HEK293 (cell line): ENCODE measurements around the gene CHST7.

Experiments used
- CTCF ChIA-PET: fragments of 350-600 bp; formaldehyde crosslinking; extraction: SDS; loops from one replicate; lab custom pipeline; 2021; ENCODE audit warnings: antibody characterized with exemption; lab: Yijun Ruan, JAX
- POLR2A ChIA-PET: fragments of 300-600 bp; formaldehyde crosslinking; extraction: SDS; loops from one replicate; lab custom pipeline; 2020; ENCODE audit warnings: antibody characterized with exemption, inconsistent platforms; lab: Yijun Ruan, JAX
- H3K27ac ChIP-seq: fragments of 200-500 bp; sonication (Bioruptor generic); 2 replicates; pipeline ENCODE4 v1.5.1; 2014; ENCODE audit warnings: low read depth, low read length, control low read depth, inconsistent platforms; ENCODE audit errors: extremely low read depth
- H3K36me3 ChIP-seq, 2 experiments: fragments of 200-500 bp in 1 of 2; sonication (Bioruptor generic) in 1 of 2; 1 replicate in 1 of 2; 2 replicates in 1 of 2; pipeline ENCODE4 v1.5.1; 2014 to 2017; ENCODE audit warnings: inconsistent platforms in 2 of 2, low read length in 2 of 2; ENCODE audit not compliant: control insufficient read depth in 2 of 2, insufficient read depth in 1 of 2
- H3K4me1 ChIP-seq: fragments of 200-500 bp; sonication (Bioruptor generic); 2 replicates; pipeline ENCODE4 v1.5.1; 2014; ENCODE audit warnings: mild to moderate bottlenecking, low read length, inconsistent platforms; ENCODE audit not compliant: control insufficient read depth, insufficient read depth
- H3K4me3 ChIP-seq: 2 replicates; pipeline ENCODE4 v1.5.1; 2011; ENCODE audit warnings: low read depth, mild to moderate bottlenecking, control low read depth, low read length, moderate library complexity
- H3K9me3 ChIP-seq: fragments of 200-500 bp; sonication (Bioruptor generic); 2 replicates; pipeline ENCODE4 v1.5.1; 2014; ENCODE audit warnings: low read depth, low read length, inconsistent platforms; ENCODE audit not compliant: control insufficient read depth, insufficient read depth
- KLF16 ChIP-seq: fragments of 450-650 bp; formaldehyde crosslinking; IDR thresholded peaks from 2 replicates; pipeline ENCODE4 v1.5.1; 2017; ENCODE audit warnings: missing biosample characterization, missing genetic modification characterization
- KLF7 ChIP-seq: fragments of 450-650 bp; formaldehyde crosslinking; IDR thresholded peaks from 2 replicates; pipeline ENCODE4 v1.5.1; 2016; ENCODE audit warnings: missing biosample characterization, missing genetic modification characterization, borderline replicate concordance
- PRDM2 ChIP-seq: fragments of 450-650 bp; formaldehyde crosslinking; IDR thresholded peaks from 2 replicates; pipeline ENCODE4 v1.5.1; 2016; ENCODE audit warnings: missing biosample characterization, missing genetic modification characterization, borderline replicate concordance
- ZBTB17 ChIP-seq: fragments of 450-650 bp; formaldehyde crosslinking; IDR thresholded peaks from 2 replicates; pipeline ENCODE4 v1.5.1; 2016; ENCODE audit warnings: missing biosample characterization, missing genetic modification characterization
- ZFP3 ChIP-seq: fragments of 450-650 bp; formaldehyde crosslinking; IDR thresholded peaks from 2 replicates; pipeline ENCODE4 v1.5.1; 2016; ENCODE audit warnings: low read depth, missing biosample characterization, missing genetic modification characterization
- ZIC2 ChIP-seq: fragments of 450-650 bp; formaldehyde crosslinking; IDR thresholded peaks from 2 replicates; pipeline ENCODE4 v1.5.1; 2016; ENCODE audit warnings: missing biosample characterization, missing genetic modification characterization
- ZNF157 ChIP-seq: fragments of 450-650 bp; formaldehyde crosslinking; IDR thresholded peaks from 2 replicates; pipeline ENCODE4 v1.5.1; 2016; ENCODE audit warnings: missing biosample characterization, missing genetic modification characterization
- ZNF274 ChIP-seq, 2 experiments: fragments of 200-500 bp in 1 of 2; fragments of 450-650 bp in 1 of 2; sonication (Bioruptor generic) in 1 of 2; formaldehyde crosslinking in 1 of 2; IDR thresholded peaks; 2 replicates each; pipeline versions ENCODE4 v1.5.1 to v1.6.1; 2014 to 2016; ENCODE audit warnings: borderline replicate concordance in 1 of 2, inconsistent platforms in 1 of 2, low read length in 1 of 2, missing biosample characterization in 1 of 2, missing genetic modification characterization in 1 of 2
- ZNF366 ChIP-seq: fragments of 450-650 bp; formaldehyde crosslinking; conservative IDR thresholded peaks from 2 replicates; pipeline ENCODE4 v1.5.1; 2016; ENCODE audit warnings: missing biosample characterization, missing genetic modification characterization
- ZNF394 ChIP-seq: fragments of 450-650 bp; formaldehyde crosslinking; IDR thresholded peaks from 2 replicates; pipeline ENCODE4 v1.5.1; 2016; ENCODE audit warnings: missing biosample characterization, missing genetic modification characterization, mild to moderate bottlenecking, moderate library complexity, borderline replicate concordance
- ZNF529 ChIP-seq: fragments of 450-650 bp; formaldehyde crosslinking; IDR thresholded peaks from 2 replicates; pipeline ENCODE4 v1.5.1; 2017; ENCODE audit warnings: missing genetic modification characterization, missing biosample characterization; ENCODE audit not compliant: insufficient replicate concordance
- ZNF561 ChIP-seq: fragments of 450-650 bp; IDR thresholded peaks from 2 replicates; pipeline ENCODE4 v1.5.1; 2018; ENCODE audit warnings: missing biosample characterization, missing genetic modification characterization, borderline replicate concordance
- ZNF629 ChIP-seq: fragments of 450-650 bp; formaldehyde crosslinking; IDR thresholded peaks from 2 replicates; pipeline ENCODE4 v1.5.1; 2017; ENCODE audit warnings: missing biosample characterization, missing genetic modification characterization
- ZNF645 ChIP-seq: fragments of 450-650 bp; formaldehyde crosslinking; IDR thresholded peaks from 2 replicates; pipeline ENCODE4; 2016; ENCODE audit warnings: missing biosample characterization, missing genetic modification characterization
- ZNF660 ChIP-seq: fragments of 450-650 bp; IDR thresholded peaks from 2 replicates; pipeline ENCODE4 v1.5.1; 2018; ENCODE audit warnings: missing biosample characterization, mild to moderate bottlenecking, missing genetic modification characterization
- ZNF677 ChIP-seq: fragments of 450-650 bp; IDR thresholded peaks from 2 replicates; pipeline ENCODE4 v1.5.0; 2018; ENCODE audit warnings: missing biosample characterization, mild to moderate bottlenecking, missing genetic modification characterization, moderate library complexity
- ZNF843 ChIP-seq: fragments of 450-650 bp; formaldehyde crosslinking; IDR thresholded peaks from 2 replicates; pipeline ENCODE4 v1.5.1; 2016; ENCODE audit warnings: missing biosample characterization, missing genetic modification characterization
- ZSCAN23 ChIP-seq: fragments of 450-650 bp; formaldehyde crosslinking; IDR thresholded peaks from 2 replicates; pipeline ENCODE4 v1.5.1; 2016; ENCODE audit warnings: missing biosample characterization, missing genetic modification characterization
- TF ChIP-seq, protein P1 (sequence below): fragments of 450-650 bp; formaldehyde crosslinking; IDR thresholded peaks from 2 replicates; pipeline ENCODE4 v1.5.1; 2016; ENCODE audit warnings: missing biosample characterization, missing genetic modification characterization
- TF ChIP-seq, protein P2 (sequence below): fragments of 450-650 bp; formaldehyde crosslinking; IDR thresholded peaks from 2 replicates; pipeline ENCODE4 v1.5.1; 2016; ENCODE audit warnings: missing biosample characterization, missing genetic modification characterization
- TF ChIP-seq, protein P3 (sequence below): fragments of 450-650 bp; formaldehyde crosslinking; IDR thresholded peaks from 2 replicates; pipeline ENCODE4 v1.5.1; 2016; ENCODE audit warnings: missing biosample characterization, missing genetic modification characterization, low read depth

The CHST7 gene

GRCh38 chrX:46545111-46546005, 28.2 kb upstream of the CHST7 start, which contains the start of gene ZNF674:
Gene ZNF674 (minus strand): TSS chrX:46545421. CDS start chrX:46542087, 3,334 bp downstream.
- ChIA-PET POLR2A (no interaction called here), CTCF (no interaction called here)
- Histone ChIP-seq H3K4me3 (peak within 1 kb of the TSS; percentile 76), H3K27ac (peak within 1 kb of the TSS; percentile 86), H3K36me3 (peaks cover 15 to 29% of the 10 kb centered on the region in 2 experiments; a peak in 2 of 3 replicates), H3K9me3 (no peaks in the 10 kb centered on the region), H3K4me1 (no peaks in the 10 kb centered on the region)
- TF ChIP-seq ZBTB17 (tag by site-specific recombination) (peak; percentile 69), ZNF366 (tag by site-specific recombination) (peak; percentile 92), ZNF274 (IDR thresholded peaks at IDR 0.05; ENCODE audit: low read length) (no peak), ZNF274 (tag by site-specific recombination; IDR thresholded peaks at IDR 0.05; ENCODE audit: borderline replicate concordance) (no peak), KLF16 (tag by site-specific recombination) (peak; percentile 84), ZSCAN23 (tag by site-specific recombination) (no peak), ZNF677 (no peak), ZNF561 (tag by site-specific recombination) (no peak), ZNF529 (tag by site-specific recombination) (no peak), ZNF157 (tag by site-specific recombination) (no peak), ZNF629 (peak; percentile 93), ZNF843 (peak; percentile 71), ZFP3 (tag by site-specific recombination) (no peak), ZNF394 (tag by site-specific recombination) (no peak; the same call in 1 of the 2 replicates), ZIC2 (tag by site-specific recombination) (peak; percentile 70), PRDM2 (tag by site-specific recombination) (no peak), ZNF645 (tag by site-specific recombination) (0 out of 2 replicates have a peak, but pooled peaks have one; percentile 24), KLF7 (tag by site-specific recombination) (peak; percentile 66; the same call in 1 of the 2 replicates), ZNF660 (tag by site-specific recombination) (no peak; the same call in 1 of the 2 replicates)
- TF ChIP-seq, protein P1, sequence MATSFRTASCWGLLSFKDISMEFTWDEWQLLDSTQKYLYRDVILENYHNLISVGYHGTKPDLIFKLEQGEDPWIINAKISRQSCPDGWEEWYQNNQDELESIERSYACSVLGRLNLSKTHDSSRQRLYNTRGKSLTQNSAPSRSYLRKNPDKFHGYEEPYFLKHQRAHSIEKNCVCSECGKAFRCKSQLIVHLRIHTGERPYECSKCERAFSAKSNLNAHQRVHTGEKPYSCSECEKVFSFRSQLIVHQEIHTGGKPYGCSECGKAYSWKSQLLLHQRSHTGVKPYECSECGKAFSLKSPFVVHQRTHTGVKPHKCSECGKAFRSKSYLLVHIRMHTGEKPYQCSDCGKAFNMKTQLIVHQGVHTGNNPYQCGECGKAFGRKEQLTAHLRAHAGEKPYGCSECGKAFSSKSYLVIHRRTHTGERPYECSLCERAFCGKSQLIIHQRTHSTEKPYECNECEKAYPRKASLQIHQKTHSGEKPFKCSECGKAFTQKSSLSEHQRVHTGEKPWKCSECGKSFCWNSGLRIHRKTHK (tag by site-specific recombination) = no peak
- TF ChIP-seq, protein P2, sequence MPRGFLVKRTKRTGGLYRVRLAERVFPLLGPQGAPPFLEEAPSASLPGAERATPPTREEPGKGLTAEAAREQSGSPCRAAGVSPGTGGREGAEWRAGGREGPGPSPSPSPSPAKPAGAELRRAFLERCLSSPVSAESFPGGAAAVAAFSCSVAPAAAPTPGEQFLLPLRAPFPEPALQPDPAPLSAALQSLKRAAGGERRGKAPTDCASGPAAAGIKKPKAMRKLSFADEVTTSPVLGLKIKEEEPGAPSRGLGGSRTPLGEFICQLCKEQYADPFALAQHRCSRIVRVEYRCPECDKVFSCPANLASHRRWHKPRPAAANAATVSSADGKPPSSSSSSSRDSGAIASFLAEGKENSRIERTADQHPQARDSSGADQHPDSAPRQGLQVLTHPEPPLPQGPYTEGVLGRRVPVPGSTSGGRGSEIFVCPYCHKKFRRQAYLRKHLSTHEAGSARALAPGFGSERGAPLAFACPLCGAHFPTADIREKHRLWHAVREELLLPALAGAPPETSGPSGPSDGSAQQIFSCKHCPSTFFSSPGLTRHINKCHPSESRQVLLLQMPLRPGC (tag by site-specific recombination) = peak; percentile 70; the same call in 1 of the 2 replicates
- TF ChIP-seq, protein P3, sequence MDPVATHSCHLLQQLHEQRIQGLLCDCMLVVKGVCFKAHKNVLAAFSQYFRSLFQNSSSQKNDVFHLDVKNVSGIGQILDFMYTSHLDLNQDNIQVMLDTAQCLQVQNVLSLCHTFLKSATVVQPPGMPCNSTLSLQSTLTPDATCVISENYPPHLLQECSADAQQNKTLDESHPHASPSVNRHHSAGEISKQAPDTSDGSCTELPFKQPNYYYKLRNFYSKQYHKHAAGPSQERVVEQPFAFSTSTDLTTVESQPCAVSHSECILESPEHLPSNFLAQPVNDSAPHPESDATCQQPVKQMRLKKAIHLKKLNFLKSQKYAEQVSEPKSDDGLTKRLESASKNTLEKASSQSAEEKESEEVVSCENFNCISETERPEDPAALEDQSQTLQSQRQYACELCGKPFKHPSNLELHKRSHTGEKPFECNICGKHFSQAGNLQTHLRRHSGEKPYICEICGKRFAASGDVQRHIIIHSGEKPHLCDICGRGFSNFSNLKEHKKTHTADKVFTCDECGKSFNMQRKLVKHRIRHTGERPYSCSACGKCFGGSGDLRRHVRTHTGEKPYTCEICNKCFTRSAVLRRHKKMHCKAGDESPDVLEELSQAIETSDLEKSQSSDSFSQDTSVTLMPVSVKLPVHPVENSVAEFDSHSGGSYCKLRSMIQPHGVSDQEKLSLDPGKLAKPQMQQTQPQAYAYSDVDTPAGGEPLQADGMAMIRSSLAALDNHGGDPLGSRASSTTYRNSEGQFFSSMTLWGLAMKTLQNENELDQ (tag by site-specific recombination) = no peak
